ENCODE measurements around the gene SRSF1.

DNA sequence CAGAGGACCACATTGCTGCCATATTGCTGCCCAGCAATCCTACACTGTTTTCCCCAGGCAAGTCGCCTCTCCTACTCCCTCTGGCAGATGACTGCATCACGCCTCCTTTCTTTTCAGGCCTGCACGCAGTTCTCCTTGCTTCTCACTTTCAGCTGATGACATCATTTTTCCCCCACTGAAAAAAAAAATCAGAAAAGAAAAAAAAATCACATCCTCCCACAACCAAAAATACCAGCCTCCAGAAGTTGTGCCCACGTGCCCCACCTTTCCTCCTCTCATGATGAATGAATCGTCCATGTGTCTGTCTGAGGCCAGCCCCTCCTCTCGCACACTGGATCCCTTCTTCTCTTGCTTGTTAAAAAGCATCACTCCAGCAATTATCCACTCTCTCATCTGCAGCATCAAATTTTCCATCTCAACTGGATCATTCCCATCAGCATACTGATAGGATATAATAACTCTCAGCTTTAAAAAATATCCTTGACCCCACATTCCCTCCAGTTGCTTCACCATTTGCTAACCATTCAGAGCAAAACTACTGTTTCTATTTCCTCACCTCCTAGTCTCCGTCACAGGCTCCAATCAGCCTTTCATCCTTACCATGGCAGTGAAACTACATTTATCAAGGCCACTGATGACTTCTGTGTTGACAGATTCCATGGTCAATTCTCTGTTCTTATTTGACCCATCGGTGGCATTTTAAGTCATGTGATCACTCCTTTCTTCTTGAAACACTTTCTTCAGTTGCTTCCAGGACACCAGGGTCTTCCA, 46.1 kb upstream of the SRSF1 start:
- no peak for TF ChIP-seq POLR2A (IDR thresholded peaks at IDR 0.05)
- TF ChIP-seq, protein P1, sequence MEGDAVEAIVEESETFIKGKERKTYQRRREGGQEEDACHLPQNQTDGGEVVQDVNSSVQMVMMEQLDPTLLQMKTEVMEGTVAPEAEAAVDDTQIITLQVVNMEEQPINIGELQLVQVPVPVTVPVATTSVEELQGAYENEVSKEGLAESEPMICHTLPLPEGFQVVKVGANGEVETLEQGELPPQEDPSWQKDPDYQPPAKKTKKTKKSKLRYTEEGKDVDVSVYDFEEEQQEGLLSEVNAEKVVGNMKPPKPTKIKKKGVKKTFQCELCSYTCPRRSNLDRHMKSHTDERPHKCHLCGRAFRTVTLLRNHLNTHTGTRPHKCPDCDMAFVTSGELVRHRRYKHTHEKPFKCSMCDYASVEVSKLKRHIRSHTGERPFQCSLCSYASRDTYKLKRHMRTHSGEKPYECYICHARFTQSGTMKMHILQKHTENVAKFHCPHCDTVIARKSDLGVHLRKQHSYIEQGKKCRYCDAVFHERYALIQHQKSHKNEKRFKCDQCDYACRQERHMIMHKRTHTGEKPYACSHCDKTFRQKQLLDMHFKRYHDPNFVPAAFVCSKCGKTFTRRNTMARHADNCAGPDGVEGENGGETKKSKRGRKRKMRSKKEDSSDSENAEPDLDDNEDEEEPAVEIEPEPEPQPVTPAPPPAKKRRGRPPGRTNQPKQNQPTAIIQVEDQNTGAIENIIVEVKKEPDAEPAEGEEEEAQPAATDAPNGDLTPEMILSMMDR (IDR thresholded peaks at IDR 0.05), result no peak
- TF ChIP-seq EP300 (IDR thresholded peaks at IDR 0.05), result no peak
- TF ChIP-seq POLR2AphosphoS5 (IDR thresholded peaks at IDR 0.05), result no peak

Measured in sigmoid colon (tissue), 4 donors.